HG02610 (cell line): Measurements from ENCODE around the gene CD9.
"Not testable (repeated sequence)": the region's sequence is repeated elsewhere in the genome, so short reads cannot be mapped to it uniquely, and the experiment has no call there.

Source experiments
- ATAC-seq: cut with Tn5 transposase; IDR thresholded peaks from one replicate; pipeline ENCODE4 v1.9.1; 2021; ENCODE audit warnings: mild to moderate bottlenecking, moderate library complexity; ENCODE audit not compliant: unreplicated experiment

The CD9 gene

DNA sequence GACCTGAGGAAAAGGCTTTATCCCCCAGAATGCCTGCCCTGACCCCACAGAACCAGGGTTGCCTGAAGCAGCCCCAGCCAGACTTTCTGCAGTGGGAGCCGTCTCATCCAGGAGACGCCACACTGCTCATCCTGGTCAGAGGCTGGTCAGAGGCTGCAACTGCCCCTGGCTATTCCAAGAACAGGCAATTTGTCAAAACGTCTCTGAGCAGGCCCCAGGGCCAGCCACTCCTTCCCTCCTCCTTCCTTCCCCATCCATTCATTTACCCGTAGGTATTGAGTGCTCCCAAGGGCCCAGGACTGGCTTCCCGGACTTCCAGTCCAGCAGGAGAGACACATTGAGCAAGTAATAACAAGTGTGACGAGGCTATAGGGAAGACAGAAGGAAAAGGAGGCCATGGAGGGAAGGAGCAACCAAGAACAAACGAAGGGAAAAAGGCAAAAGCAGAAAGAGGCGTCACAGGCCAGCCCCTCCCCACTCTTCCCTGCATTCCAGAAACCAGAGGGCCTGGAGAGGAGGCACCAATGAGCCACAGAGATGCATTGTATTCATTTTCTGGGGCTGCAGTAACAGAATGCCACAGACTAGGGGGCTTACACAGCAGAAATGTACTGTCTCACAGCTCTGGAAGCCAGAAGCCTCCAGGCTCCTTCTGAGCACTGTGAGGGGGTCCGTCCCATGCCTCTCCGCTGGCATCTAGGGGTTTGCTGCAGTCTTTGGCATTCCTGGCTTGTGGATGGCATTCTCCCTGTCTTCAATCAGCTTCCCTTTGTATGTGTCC, 21.0 kb upstream of the CD9 start:
- ATAC-seq: no peak

DNA sequence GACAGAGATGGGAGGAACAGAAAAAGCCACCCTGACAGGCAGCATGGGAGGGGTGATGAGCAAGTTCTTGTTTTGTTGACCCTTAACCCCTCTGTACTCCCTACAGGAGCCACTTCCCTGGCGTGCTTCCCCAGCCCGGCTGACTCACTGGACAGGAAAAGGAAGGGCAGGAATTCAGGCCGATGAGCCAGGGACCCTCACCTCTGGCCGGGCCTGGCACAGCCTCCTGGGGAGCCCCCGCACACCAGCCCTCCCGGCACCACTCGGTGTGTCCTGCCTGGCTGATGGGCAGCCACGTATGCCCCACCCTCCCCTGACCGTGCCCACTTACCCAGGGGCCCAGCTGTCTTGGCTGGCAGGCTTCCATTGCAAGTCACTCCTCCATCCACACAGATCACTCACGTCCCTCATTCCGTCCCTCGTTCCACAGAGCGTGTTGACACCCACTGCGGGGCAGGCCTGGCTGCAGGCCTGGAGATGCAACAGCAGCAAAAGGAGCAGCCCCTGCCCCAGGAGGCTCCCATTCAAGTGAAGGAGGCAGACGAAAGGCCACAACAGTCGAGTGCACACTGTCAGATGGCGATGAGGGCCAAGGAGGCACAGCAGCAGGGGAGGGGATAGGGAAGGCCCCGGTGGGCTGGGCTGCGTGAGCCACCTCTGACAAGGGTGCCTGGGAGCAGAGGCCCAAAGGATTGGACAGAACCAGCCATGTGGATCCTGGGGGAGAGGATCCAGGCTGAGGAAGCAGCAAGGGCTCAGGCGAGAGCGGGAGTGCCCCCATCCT, 19.7 kb upstream of the CD9 start:
- ATAC-seq: no peak

DNA sequence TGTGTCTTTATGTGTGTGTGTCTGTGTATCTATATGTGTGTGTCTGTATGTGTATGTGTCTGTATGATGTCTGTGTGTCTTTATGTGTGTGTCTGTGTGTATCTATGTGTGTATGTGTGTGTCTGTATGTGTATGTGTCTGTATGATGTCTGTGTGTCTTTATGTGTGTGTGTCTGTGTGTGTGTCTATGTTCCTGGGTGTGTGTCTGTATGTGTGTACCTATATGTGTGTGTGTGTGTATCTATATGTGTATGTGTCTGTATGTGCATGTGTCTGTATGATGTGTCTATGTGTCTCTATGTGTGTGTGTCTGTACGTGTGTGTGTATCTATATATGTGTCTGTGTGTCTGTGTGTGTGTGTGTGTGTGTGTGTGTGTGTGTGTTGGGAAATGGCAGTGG, 19.0 kb upstream of the CD9 start:
- ATAC-seq: no peak

DNA sequence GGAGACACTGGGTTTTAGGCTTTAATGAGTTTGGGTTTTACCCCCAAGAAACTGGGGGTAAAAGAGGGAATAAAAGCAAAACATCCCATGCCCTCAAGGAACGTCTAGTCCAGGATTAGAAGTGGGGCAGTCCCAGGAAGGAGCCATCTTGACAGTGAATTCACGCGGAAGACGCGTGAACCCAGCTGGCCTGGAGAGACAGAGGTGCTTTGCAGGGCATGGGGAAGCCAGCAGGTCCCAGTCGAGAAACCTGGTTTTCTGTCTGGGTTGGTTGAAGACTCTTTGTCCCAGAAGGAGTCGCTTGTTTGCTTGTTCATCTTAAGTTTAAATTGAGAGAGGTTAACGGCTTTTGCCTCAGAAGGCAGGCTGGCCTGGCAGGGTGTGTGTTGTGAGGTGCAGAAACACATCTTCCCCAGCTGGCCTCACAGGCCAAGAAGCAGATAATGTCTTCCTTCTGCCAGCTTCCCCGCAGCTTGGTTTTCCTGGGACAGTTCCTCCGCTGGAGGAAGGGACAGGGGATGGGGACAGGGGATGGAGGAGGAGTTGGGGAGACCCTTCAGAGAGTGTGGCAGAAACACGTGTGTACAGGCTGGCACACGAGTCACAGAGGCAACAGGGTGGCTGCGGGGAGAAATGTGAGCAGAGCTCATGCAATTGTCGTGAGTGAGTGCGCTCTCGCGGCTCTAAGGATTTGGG, 18.5 kb upstream of the CD9 start:
- no peak for ATAC-seq

DNA sequence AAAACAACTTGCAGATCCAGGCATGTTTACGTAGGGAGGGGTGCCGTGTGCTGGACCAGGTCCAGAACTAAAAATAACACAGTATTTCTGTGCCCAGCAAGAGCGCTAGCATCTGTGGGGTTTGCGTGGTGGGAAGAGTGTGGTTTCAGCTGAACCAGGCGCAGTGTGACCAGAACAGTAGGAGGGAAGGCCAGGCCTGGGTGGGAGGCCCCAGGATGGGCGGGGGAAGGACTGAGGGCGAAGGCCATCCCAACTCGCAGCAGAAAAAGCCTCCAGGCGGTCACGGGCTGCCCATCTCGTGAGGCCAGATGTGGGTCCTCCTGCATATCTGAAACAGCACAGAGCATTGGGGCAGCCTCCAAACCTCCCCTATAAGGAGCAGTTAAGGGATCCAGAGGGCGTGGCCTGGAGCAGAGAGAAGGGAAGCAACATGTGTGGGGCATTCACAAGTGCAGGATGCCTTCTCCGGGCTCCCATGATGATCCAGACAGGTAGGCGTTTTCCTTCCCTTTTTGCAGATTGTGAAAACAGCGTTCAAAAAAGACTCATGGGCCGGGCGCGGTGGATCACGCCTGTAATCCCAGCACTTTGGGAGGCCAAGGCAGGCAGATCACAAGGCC, 17.8 kb upstream of the CD9 start:
- ATAC-seq: no peak

DNA sequence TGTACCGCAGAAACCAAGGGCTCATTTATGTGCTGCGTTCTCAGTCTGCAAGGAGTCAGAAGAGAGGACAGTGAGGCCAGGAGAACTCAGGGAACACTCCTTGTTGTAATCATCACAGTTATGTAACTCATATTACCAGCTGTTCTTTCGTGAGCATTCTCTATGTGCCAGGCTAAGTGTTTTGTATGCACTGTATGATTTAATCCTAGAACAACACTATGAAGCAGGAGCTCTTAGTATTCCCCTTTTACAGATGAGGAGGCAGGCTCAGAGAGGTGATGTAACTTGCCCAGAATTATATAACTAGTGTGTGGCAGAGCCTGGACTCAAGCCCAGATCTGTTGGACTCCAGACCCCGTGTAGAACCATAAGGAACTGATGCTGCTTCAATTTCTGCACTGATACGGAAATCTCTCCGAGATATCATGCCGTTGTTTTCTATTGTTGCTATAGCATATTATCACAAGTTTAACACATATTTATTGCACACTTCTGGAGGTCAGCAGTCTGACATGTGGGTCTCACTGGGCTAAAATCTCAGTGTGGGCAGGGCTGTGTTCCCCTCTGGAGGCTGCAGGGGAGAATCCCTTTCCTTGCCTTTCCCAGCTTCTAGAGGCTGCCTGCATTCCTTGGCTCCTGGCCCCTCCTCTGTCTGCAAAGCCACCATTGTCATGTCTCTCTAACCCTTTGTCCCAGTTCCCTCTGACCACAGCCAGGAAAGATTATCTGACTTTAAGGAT, 16.3 kb upstream of the CD9 start:
- no peak for ATAC-seq

GRCh38 chr12:6185961-6186827, 14.0 kb upstream of the CD9 start:
- no peak for ATAC-seq

DNA sequence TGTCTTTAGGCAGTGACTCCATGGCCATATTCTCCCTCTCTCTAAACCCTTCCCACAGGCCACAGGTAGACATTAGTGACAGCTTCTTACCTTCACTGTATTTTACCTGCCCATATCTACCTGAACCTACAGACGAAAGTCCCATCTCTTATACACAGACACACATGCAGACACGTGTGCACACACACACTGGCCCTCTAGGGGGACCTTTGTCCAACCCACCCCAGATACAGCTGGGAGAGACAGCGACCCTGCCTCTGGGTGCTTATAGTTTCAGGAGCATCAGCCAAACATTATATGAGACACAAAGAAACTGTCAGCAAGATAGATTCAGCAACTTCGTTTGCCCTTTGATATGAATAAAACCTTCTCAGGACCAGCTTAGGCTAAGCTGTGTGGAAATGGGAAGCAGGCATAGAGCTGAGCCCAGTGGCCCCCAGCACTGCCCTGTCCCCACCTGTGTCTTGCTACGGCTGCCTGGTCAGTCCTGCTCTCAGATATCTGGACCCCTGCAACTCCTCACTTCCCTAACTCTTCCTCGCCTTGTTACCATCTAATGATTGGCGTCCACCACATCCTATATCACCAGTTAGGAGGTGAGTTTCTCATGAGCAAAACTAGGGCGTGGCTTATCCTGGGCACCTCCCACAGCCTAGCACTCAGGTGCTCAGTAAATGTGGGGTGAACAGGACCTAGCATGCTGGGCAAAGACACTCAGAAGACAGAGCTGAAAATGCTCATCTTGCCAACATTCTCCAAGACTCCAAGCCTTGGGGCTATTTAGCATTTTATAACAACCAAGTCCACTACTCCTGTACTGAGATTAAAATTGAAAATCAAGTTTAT, 12.0 kb upstream of the CD9 start:
- ATAC-seq: no peak

DNA sequence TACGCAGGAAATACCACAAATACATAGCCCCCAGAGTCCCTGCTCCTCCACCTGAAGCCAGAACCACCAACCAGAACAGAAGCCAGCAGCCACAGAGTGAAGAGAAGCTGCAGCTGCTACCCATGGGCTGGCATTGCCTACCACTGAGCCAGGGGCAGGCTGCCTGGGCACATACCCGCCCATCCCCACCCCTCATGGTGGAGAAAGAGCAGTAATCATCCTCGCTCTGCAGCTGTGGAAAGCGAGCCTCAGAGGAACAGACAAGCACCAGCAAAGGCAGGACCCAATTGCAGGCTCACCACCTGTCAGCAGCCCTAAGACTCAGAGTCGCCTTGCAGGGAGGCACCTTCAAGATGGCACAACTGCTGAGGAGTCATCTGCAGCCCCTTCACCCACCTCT, 11.2 kb upstream of the CD9 start:
- no peak for ATAC-seq

- ATAC-seq: not testable (repeated sequence)
Measured at GRCh38 chr12:6189952-6190598, 10.1 kb upstream of the CD9 start.

DNA sequence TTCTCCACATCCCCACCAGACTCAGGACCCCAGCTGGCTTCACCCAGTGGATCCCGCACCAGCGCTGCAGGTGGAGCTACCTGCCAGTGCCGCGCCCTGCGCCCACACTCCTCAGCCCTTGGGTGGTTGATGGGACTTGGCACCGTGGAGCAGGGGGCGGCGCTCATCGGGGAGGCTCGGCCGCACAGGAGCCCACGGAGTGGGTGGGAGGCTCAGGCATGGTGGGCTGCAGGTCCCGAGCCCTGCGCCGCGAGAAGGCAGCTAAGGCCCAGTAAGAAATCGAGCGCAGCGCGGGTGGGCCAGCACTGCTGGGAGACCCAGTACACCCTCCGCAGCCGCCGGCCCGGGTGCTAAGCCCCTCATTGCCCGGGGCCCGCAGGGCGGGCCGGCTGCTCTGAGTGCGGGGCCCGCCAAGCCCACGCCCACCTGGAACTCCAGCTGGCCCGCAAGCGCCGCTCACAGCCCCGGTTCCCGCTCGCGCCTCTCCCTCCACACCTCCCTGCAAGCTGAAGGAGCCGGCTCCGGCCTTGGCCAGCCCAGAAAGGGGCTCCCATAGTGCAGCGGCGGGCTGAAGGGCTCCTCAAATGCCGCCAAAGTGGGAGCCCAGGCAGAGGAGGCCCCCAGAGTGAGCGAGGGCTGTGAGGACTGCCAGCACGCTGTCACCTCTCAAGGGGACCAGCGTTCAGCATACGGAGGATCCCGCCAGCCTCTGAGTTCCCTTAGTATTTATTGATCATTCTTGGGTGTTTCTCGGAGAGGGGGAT, 9.3 kb upstream of the CD9 start:
- ATAC-seq: not testable (repeated sequence)

GRCh38 chr12:6192604-6193380, 7.4 kb upstream of the CD9 start:
- ATAC-seq: no peak

DNA sequence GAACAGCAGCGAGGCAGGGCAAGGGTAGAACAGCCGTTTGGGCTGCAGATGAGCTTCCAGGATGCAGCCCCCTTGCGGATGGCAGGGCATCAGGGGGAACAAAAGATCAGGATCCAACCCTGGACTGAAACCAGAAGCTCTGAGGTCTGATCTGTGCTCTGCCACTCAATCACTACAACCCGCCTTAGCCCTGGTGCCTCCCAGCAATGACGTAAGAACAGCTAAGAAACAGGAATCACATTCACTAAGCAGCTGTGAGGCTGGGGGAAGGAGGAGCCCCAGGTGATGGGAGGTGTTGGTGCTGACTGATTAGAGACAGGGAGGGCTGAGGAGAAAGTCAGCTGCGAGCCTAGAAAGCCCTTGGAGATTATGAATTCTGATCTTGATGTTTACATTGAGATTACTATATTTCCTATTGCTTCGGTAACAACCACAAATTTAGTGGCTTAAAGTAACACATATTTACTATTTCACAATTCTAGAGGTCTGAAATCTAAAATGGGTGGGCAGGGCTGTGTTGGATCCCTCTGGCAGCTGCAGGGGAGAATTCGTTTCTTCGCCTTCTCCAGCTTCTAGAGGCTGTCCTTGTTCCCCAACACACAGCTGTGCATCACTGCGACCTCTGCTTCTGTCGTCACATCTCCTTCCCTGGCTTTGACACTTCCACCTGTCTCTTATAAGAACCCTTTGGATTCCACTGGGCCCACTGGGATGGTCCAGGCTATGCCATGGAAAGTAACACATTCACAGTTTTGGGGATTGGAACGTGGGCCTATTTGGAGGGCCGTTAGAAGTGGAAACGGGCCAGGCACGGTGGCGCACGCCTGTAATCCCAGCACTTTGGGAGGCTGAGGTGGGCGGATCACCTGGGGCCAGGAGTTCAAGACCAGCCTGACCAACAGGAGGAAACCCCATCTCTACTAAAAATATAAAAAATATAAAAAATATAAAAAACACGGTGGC, 6.1 kb upstream of the CD9 start:
- ATAC-seq: no peak

DNA sequence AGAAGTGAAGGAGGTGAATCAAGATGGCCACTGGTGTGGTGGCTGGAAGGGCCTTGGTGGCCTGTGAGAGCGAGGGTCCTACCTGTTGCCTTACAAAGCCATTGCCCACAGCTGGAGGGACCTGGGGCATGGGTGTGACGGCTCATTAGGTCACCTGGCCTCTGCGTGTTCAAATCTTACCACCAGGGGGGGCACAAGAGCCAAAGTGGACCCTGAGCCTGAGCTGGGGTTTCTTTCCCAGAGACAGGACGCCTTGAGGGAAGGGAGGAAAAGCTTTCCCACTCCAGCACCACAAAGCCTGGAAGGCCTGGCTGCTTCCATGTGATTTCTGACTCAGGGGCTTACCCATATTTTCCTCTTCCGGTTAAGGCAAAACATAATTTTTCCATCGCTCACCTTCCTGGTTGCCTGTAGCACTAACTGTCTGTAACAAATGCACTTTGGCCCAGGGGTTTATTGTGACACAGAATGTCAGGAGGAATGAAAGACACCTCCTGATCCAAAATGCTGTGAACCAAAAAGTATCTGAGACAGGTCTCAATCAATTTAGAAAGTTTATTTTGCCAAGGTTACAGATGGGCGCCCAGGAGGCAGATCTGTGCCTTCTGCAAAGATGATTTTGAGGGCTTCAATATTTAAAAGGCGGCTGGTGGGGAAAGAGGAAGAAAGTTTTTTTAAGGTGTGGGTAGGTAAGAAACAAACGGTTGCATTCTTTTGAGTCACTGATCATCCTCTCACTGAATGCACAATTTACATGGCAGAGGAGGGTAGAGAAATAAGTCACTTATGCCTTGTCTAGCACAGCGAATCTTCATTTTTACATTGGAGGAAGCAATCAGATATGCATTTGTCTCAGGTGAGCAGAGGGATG, 4.3 kb upstream of the CD9 start:
- ATAC-seq: no peak

DNA sequence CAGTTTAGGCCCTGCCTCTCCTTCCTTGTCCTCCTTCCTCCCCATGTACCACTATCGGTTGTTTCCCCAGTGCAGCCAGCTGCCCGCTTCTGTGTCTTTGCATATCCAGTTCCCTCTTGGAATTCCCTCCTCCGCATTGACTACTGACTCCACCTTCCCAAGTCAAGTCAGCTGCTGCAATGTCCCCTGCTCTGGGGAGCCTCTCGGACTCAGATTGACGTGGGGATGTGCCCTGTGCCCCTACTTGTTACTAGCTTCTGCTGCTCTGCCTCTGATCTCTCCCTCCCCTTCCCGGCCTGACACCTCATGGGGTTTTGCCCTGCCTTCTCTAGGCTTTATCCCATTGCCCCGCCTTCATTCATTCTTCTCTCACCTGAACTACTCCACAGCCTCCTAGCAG, 2.1 kb upstream of the CD9 start:
- no peak for ATAC-seq
